ENCODE results near the gene TSTD1. TPM values are rescaled to one million over a fixed set of nuclear protein-coding genes. Genes with fewer than 3 reads are reported as not detected.
"Not testable (repeated sequence)": the region's sequence is repeated elsewhere in the genome, so short reads cannot be mapped to it uniquely, and the experiment has no call there.

Gene TSTD1
- total RNA-seq, 2 experiments from 2014 or later, result 70.8 to 78.7 TPM

GRCh38 chr1:161033751-161034150, 5.0 kb downstream of the TSTD1 start:
- CTCF ChIA-PET, result interaction anchor here (1.3 to 1.9 kb wide), 3 partner anchors 8 to 36 kb away, joined by 3 to 12 read pairs (median 4); partner anchors contain the start of gene ARHGAP30
- Mint-ChIP-seq H3K27me3 (no peaks in the 10 kb centered on the region), H3K4me3 (no peak overlapping the region), H3K27ac (peak overlapping the region; percentile 81), H3K9me3 (no peaks in the 10 kb centered on the region), H3K4me1 (ENCODE audit: low read depth) (peaks cover 47% of the 10 kb centered on the region), H3K36me3 (ENCODE audit: low read depth) (peaks cover 36% of the 10 kb centered on the region)
- POLR2A ChIA-PET, result interaction anchor here (0.6 to 2.0 kb wide), 5 partner anchors 12 to 378 kb away, joined by 3 to 14 read pairs (median 5); partner anchors contain the start of genes NIT1, PFDN2, UFC1 and USF1
- intact Hi-C loops (cut with micrococcal nuclease), result no loop called here
- DNase-seq (peak; percentile 71), ATAC-seq (peak; percentile 48)
- no peak for TF ChIP-seq CTCF (IDR thresholded peaks at IDR 0.05)

- DNase-seq (no peak), ATAC-seq (no peak)
- ChIA-PET CTCF (interaction anchor here (0.6 to 1.9 kb wide), 6 partner anchors 9 to 363 kb away, joined by 3 to 12 read pairs (median 3); partner anchors contain the start of genes ARHGAP30 and F11R), POLR2A (interaction anchor here (0.5 to 2.0 kb wide), 10 partner anchors 8 to 230 kb away, joined by 3 to 14 read pairs (median 4); partner anchors contain the start of genes NIT1, PFDN2 and USF1)
- Mint-ChIP-seq H3K27me3 (no peaks in the 10 kb centered on the region), H3K36me3 (ENCODE audit: low read depth) (peaks cover 32% of the 10 kb centered on the region), H3K27ac (peak overlapping the region; percentile 81), H3K9me3 (no peaks in the 10 kb centered on the region), H3K4me3 (peak overlapping the region; percentile 7), H3K4me1 (ENCODE audit: low read depth) (peaks cover 39% of the 10 kb centered on the region)
- no peak for TF ChIP-seq CTCF (IDR thresholded peaks at IDR 0.05)
- intact Hi-C loops (cut with micrococcal nuclease), result no loop called here
Observed at GRCh38 chr1:161032409-161032808, 6.4 kb downstream of the TSTD1 start.

GRCh38 chr1:161031874-161032273, 6.9 kb downstream of the TSTD1 start:
- no peak for TF ChIP-seq CTCF (IDR thresholded peaks at IDR 0.05)
- H3K36me3 Mint-ChIP-seq (ENCODE audit: low read depth), result peaks cover 33% of the 10 kb centered on the region
- no peaks in the 10 kb centered on the region for H3K27me3 Mint-ChIP-seq
- peaks cover 39% of the 10 kb centered on the region for H3K4me1 Mint-ChIP-seq (ENCODE audit: low read depth)
- peaks cover 4% of the 10 kb centered on the region for H3K9me3 Mint-ChIP-seq
- DNase-seq, result no peak
- no peak for ATAC-seq
- intact Hi-C loops (cut with micrococcal nuclease), result no loop called here
- ChIA-PET POLR2A (interaction anchor here (0.8 to 2.0 kb wide), 5 partner anchors 10 to 67 kb away, joined by 3 to 14 read pairs (median 4); partner anchors contain the start of gene USF1), CTCF (interaction anchor here (0.6 to 1.9 kb wide), 2 partner anchors 34 to 65 kb away, joined by 3 to 12 read pairs; no protein-coding TSS in a partner anchor)
- H3K27ac Mint-ChIP-seq, result peak overlapping the region; percentile 81
- no peak overlapping the region for H3K4me3 Mint-ChIP-seq

- POLR2A ChIA-PET; H3K4me3 Mint-ChIP-seq; CTCF ChIA-PET; DNase-seq; H3K27me3 Mint-ChIP-seq; H3K27ac Mint-ChIP-seq; H3K9me3 Mint-ChIP-seq; intact Hi-C loops (cut with micrococcal nuclease); ATAC-seq: not testable (repeated sequence)
- Mint-ChIP-seq H3K36me3 (ENCODE audit: low read depth) (peaks cover 31% of the 10 kb centered on the region), H3K4me1 (ENCODE audit: low read depth) (peaks cover 30% of the 10 kb centered on the region)
Observed at GRCh38 chr1:161029466-161029865, 9.3 kb downstream of the TSTD1 start.

- H3K27me3 Mint-ChIP-seq; intact Hi-C loops (cut with micrococcal nuclease); H3K9me3 Mint-ChIP-seq; H3K4me3 Mint-ChIP-seq: not testable (repeated sequence)
- Mint-ChIP-seq H3K36me3 (ENCODE audit: low read depth) (peaks cover 24% of the 10 kb centered on the region), H3K27ac (peak overlapping the region; percentile 38), H3K4me1 (ENCODE audit: low read depth) (peaks cover 18% of the 10 kb centered on the region)
- ATAC-seq (peak; percentile 67), DNase-seq (peak; percentile 40)
- POLR2A ChIA-PET, result interaction anchor here (0.6 to 2.0 kb wide), 7 partner anchors 11 to 413 kb away, joined by 3 to 11 read pairs (median 3); partner anchors contain the start of genes TSTD1 and USF1
- CTCF ChIA-PET, result interaction anchor here (2.5 kb wide), 1 partner anchor 30 kb away, joined by 8 read pairs; no protein-coding TSS in a partner anchor
Observed at GRCh38 chr1:161026954-161027353, 11.8 kb downstream of the TSTD1 start.

GRCh38 chr1:161022432-161022831, 16.3 kb downstream of the TSTD1 start:
- DNase-seq; H3K9me3 Mint-ChIP-seq; ATAC-seq; intact Hi-C loops (cut with micrococcal nuclease); H3K36me3 Mint-ChIP-seq (ENCODE audit: low read depth); H3K27me3 Mint-ChIP-seq; H3K27ac Mint-ChIP-seq: not testable (repeated sequence)
- peak overlapping the region; percentile 87 for H3K4me3 Mint-ChIP-seq
- CTCF ChIA-PET, result interaction anchor here (3.2 to 3.3 kb wide), 2 partner anchors 23 to 32 kb away, joined by 8 to 10 read pairs; partner anchors contain the start of gene USF1
- peaks cover 42% of the 10 kb centered on the region for H3K4me1 Mint-ChIP-seq (ENCODE audit: low read depth)
- POLR2A ChIA-PET, result interaction anchor here (1.2 to 2.2 kb wide), 3 partner anchors 8 to 76 kb away, joined by 3 to 6 read pairs (median 3); partner anchors contain the start of gene KLHDC9
